GM23248 (cell line): ENCODE measurements around the gene GRK3.

Experiments used
- EZH2 ChIP-seq: fragments of 200-600 bp; sonication (generic); IDR thresholded peaks from 2 replicates; pipeline ENCODE4 v1.6.1; 2018; ENCODE audit warnings: antibody characterized with exemption, mild to moderate bottlenecking; ENCODE audit not compliant: insufficient read depth, poor library complexity, severe bottlenecking
- EZH2phosphoT487 ChIP-seq: fragments of 200-600 bp; sonication (generic); IDR thresholded peaks from 2 replicates; pipeline ENCODE4 v1.6.1; 2018; ENCODE audit warnings: antibody characterized with exemption, moderate library complexity, mild to moderate bottlenecking, low read depth; ENCODE audit not compliant: insufficient read depth

DNA sequence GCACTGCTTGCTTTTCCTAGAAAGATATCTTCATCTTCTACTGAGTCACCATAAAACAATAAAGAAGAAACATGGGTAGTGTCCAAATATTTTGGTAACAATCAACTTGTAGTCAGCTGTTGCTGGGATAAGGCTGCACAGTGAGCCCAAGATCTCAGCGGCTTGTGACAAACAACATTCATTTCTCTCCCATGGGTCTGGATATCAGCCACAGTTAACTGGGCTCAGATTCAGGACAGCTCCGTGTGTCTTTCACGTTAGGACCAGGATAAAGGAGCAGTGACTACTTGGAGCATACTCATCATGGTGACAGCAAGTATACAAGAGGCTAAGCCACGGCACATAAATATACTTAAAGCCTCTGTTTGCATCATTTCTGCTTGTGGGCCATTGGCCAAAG is 27.9 kb upstream of the GRK3 start:
- TF ChIP-seq EZH2 (no peak), EZH2phosphoT487 (no peak)
